Measurements from ENCODE around the gene WT1. TPM values are rescaled to one million over a fixed set of nuclear protein-coding genes. Genes with fewer than 3 reads are reported as not detected.

The WT1 gene
- total and polyA plus RNA-seq, 4 donors: 0.05 to 0.06 TPM; not detected in 2

- H3K9me3 ChIP-seq (ENCODE audit: control insufficient read depth in 4 of 4, low read length in 3 of 4): no peaks in the 10 kb centered on the region
- TF ChIP-seq JUND (IDR thresholded peaks at IDR 0.05) (no peak), RXRA (IDR thresholded peaks at IDR 0.05) (no peak), YY1 (IDR thresholded peaks at IDR 0.05) (no peak), CTCF (IDR thresholded peaks at IDR 0.05; ENCODE audit: low read depth, low read length, missing input control) (no peak), HNF4G (IDR thresholded peaks at IDR 0.05) (no peak), GABPA (IDR thresholded peaks at IDR 0.05 in 1 of 2, conservative IDR thresholded peaks at IDR 0.05 in 1 of 2) (no peak), TAF1 (conservative IDR thresholded peaks at IDR 0.05) (no peak), EGR1 (IDR thresholded peaks at IDR 0.05; ENCODE audit: low read depth in 2 of 2) (no peak)
- TF ChIP-seq, protein P1, sequence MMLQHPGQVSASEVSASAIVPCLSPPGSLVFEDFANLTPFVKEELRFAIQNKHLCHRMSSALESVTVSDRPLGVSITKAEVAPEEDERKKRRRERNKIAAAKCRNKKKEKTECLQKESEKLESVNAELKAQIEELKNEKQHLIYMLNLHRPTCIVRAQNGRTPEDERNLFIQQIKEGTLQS (IDR thresholded peaks at IDR 0.05): no peak
- TF ChIP-seq, protein P2, sequence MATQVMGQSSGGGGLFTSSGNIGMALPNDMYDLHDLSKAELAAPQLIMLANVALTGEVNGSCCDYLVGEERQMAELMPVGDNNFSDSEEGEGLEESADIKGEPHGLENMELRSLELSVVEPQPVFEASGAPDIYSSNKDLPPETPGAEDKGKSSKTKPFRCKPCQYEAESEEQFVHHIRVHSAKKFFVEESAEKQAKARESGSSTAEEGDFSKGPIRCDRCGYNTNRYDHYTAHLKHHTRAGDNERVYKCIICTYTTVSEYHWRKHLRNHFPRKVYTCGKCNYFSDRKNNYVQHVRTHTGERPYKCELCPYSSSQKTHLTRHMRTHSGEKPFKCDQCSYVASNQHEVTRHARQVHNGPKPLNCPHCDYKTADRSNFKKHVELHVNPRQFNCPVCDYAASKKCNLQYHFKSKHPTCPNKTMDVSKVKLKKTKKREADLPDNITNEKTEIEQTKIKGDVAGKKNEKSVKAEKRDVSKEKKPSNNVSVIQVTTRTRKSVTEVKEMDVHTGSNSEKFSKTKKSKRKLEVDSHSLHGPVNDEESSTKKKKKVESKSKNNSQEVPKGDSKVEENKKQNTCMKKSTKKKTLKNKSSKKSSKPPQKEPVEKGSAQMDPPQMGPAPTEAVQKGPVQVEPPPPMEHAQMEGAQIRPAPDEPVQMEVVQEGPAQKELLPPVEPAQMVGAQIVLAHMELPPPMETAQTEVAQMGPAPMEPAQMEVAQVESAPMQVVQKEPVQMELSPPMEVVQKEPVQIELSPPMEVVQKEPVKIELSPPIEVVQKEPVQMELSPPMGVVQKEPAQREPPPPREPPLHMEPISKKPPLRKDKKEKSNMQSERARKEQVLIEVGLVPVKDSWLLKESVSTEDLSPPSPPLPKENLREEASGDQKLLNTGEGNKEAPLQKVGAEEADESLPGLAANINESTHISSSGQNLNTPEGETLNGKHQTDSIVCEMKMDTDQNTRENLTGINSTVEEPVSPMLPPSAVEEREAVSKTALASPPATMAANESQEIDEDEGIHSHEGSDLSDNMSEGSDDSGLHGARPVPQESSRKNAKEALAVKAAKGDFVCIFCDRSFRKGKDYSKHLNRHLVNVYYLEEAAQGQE (IDR thresholded peaks at IDR 0.05): no peak
- TF ChIP-seq, protein P3, sequence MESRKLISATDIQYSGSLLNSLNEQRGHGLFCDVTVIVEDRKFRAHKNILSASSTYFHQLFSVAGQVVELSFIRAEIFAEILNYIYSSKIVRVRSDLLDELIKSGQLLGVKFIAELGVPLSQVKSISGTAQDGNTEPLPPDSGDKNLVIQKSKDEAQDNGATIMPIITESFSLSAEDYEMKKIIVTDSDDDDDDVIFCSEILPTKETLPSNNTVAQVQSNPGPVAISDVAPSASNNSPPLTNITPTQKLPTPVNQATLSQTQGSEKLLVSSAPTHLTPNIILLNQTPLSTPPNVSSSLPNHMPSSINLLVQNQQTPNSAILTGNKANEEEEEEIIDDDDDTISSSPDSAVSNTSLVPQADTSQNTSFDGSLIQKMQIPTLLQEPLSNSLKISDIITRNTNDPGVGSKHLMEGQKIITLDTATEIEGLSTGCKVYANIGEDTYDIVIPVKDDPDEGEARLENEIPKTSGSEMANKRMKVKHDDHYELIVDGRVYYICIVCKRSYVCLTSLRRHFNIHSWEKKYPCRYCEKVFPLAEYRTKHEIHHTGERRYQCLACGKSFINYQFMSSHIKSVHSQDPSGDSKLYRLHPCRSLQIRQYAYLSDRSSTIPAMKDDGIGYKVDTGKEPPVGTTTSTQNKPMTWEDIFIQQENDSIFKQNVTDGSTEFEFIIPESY (IDR thresholded peaks at IDR 0.05): no peak
- H3K27ac ChIP-seq (ENCODE audit: low read depth in 1 of 2, low read length in 2 of 2): no peak overlapping the region
- H3K9ac ChIP-seq (ENCODE audit: low read depth in 1 of 2, low read length in 2 of 2): no peak overlapping the region
- no peak for DNase-seq (ENCODE audit: low spot score)
- WGBS: 82% methylated on average over 2 of the region's 2 CpGs
- no peaks in the 10 kb centered on the region for H3K4me1 ChIP-seq (ENCODE audit: control insufficient read depth in 4 of 4, insufficient read depth in 4 of 4, low read length in 3 of 4)
- no peaks in the 10 kb centered on the region for H3K27me3 ChIP-seq (ENCODE audit: control insufficient read depth in 4 of 4, insufficient read depth in 4 of 4, low read length in 3 of 4)
- H3K4me3 ChIP-seq (ENCODE audit: low read depth in 1 of 3, low read length in 3 of 3): no peak overlapping the region
- H3K36me3 ChIP-seq (ENCODE audit: control insufficient read depth in 4 of 4, insufficient read depth in 3 of 4, low read depth in 1 of 4, low read length in 3 of 4): no peaks in the 10 kb centered on the region
Observed at GRCh38 chr11:32392840-32393239, 42.5 kb downstream of the WT1 start.

DNA sequence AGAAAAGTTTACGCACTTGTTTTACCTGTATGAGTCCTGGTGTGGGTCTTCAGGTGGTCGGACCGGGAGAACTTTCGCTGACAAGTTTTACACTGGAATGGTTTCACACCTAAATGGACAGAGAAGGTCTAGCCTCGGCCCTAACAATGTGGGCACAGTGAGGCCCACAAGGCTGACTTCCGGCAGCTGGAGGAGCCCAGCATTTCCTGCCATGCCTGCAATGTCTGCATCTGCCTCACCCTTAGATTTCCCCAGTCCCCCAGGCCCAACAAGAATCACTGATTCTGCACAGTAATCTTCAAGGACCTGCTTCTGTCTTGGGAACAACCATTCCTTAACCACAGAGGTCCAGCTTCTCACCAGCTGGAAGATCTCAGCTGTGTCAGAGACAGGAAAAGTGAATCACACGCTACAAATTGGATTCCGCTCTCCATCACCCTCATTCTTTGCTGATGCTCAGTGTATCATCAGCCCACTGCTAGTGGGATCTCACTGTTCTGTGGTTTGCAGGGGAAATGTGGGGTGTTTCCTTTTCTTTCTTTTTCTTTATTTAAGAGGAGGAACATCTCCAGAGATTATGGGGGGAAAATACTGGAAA is 43.3 kb downstream of the WT1 start:
- no peak for DNase-seq (ENCODE audit: low spot score)
- Histone ChIP-seq H3K27ac (ENCODE audit: low read depth in 1 of 2, low read length in 2 of 2) (no peak overlapping the region), H3K36me3 (ENCODE audit: control insufficient read depth in 4 of 4, insufficient read depth in 3 of 4, low read depth in 1 of 4, low read length in 3 of 4) (no peaks in the 10 kb centered on the region), H3K9ac (ENCODE audit: low read depth in 1 of 2, low read length in 2 of 2) (no peak overlapping the region), H3K9me3 (ENCODE audit: control insufficient read depth in 4 of 4, low read length in 3 of 4) (no peaks in the 10 kb centered on the region), H3K4me3 (ENCODE audit: low read depth in 1 of 3, low read length in 3 of 3) (no peak overlapping the region), H3K4me1 (ENCODE audit: control insufficient read depth in 4 of 4, insufficient read depth in 4 of 4, low read length in 3 of 4) (no peaks in the 10 kb centered on the region), H3K27me3 (ENCODE audit: control insufficient read depth in 4 of 4, insufficient read depth in 4 of 4, low read length in 3 of 4) (no peaks in the 10 kb centered on the region)
- 81% methylated on average over 8 of the region's 8 CpGs for WGBS
- no peak for TF ChIP-seq JUND (IDR thresholded peaks at IDR 0.05)
- no peak for TF ChIP-seq NR2F2 (IDR thresholded peaks at IDR 0.05)
- TF ChIP-seq, protein P1 (IDR thresholded peaks at IDR 0.05): no peak

All from liver (tissue), 9 donors.